Body of pancreas (tissue), 4 donors: ENCODE measurements around the gene KCTD19. TPM values are rescaled to one million over a fixed set of nuclear protein-coding genes. Genes with fewer than 3 reads are reported as not detected.
A peak's percentile ranks its signal among the peaks of the same experiment; 100 is the strongest.

Source experiments
- ATAC-seq: fragments of 150-250 bp; one replicate; pipeline ENCODE4 v1.9.1; 2016
- DNase-seq, 4 donors: peaks; one replicate each; pipeline ENCODE4 v3.0.0-alpha.2; 2019
- H3K27ac ChIP-seq, 4 donors: fragments of 200-600 bp; sonication (generic); 1 replicate in 3 of 4; 2 replicates in 1 of 4; pipeline versions ENCODE4 v1.5.1 to v1.6.1; 2016 to 2019; ENCODE audit warnings: mild to moderate bottlenecking in 1 of 4, mixed read lengths in 1 of 4, moderate library complexity in 1 of 4
- H3K27me3 ChIP-seq, 2 donors: fragments of 200-600 bp; sonication (generic); one replicate each; pipeline ENCODE4 v1.6.0; 2016; ENCODE audit warnings: mild to moderate bottlenecking in 1 of 2
- H3K36me3 ChIP-seq, 2 donors: fragments of 200-600 bp; sonication (generic); replicated peaks in 1 of 2; 2 replicates each; pipeline ENCODE4 v1.5.1; 2016; ENCODE audit warnings: low read depth in 2 of 2; ENCODE audit not compliant: insufficient read depth in 1 of 2
- H3K4me1 ChIP-seq: fragments of 200-600 bp; sonication (generic); one replicate; pipeline ENCODE4 v1.6.0; 2016
- H3K4me3 ChIP-seq, 2 donors: fragments of 200-600 bp; sonication (generic); 1 replicate in 1 of 2; 2 replicates in 1 of 2; pipeline ENCODE4 v1.5.1; 2016 to 2019
- H3K9me3 ChIP-seq, 3 donors: fragments of 200-600 bp; sonication (generic); 1 replicate in 2 of 3; 2 replicates in 1 of 3; pipeline ENCODE4 v1.5.1; 2016
- POLR2A ChIP-seq, 3 donors: fragments of 450-650 bp; IDR thresholded peaks; one replicate each; pipeline ENCODE4 v1.6.1; 2016; ENCODE audit warnings: antibody characterized with exemption in 3 of 3, mild to moderate bottlenecking in 2 of 3
- WGBS, 2 donors: methylation state at CpG; one replicate each; pipeline ENCODE4 v1.1.5; 2017; 5-methylcytosine and 5-hydroxymethylcytosine counted together
- intact Hi-C: fragments of 100-400 bp; cut with DNase I; formaldehyde crosslinking; loops from one replicate; pipeline ENCODE4 v1.15.1; 2023
- total RNA-seq, 2 donors: library from RNA; depleted of rRNA; stranded (reverse); fragments of >200 nt; gene quantifications; one replicate each; pipeline ENCODE4 v1.1.0, GENCODE V29; 2016
- TF ChIP-seq, protein P1 (sequence below), 7 experiments: fragments of 450-650 bp in 4 of 7; fragments of 200-600 bp in 3 of 7; sonication (generic) in 3 of 7; IDR thresholded peaks; one replicate each; pipeline ENCODE4 v1.5.1; 2016 to 2019; ENCODE audit warnings: antibody characterized with exemption in 7 of 7

KCTD19 gene
- total RNA-seq, 2 donors from 2014 or later: under 0.01 TPM; not detected in 1

GRCh38 chr16:67264277-67264676, 62.3 kb downstream of the KCTD19 start:
- whole genome bisulfite sequencing, 2 donors: 76 to 84% methylated on average over 7 to 9 of the region's 9 CpGs
- DNase-seq: no peak
- no peak for TF ChIP-seq POLR2A (IDR thresholded peaks at IDR 0.05)
- TF ChIP-seq, protein P1, sequence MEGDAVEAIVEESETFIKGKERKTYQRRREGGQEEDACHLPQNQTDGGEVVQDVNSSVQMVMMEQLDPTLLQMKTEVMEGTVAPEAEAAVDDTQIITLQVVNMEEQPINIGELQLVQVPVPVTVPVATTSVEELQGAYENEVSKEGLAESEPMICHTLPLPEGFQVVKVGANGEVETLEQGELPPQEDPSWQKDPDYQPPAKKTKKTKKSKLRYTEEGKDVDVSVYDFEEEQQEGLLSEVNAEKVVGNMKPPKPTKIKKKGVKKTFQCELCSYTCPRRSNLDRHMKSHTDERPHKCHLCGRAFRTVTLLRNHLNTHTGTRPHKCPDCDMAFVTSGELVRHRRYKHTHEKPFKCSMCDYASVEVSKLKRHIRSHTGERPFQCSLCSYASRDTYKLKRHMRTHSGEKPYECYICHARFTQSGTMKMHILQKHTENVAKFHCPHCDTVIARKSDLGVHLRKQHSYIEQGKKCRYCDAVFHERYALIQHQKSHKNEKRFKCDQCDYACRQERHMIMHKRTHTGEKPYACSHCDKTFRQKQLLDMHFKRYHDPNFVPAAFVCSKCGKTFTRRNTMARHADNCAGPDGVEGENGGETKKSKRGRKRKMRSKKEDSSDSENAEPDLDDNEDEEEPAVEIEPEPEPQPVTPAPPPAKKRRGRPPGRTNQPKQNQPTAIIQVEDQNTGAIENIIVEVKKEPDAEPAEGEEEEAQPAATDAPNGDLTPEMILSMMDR (IDR thresholded peaks at IDR 0.05): no peak
- Histone ChIP-seq H3K27ac (no peak overlapping the region), H3K27me3 (no peaks in the 10 kb centered on the region), H3K4me3 (no peak overlapping the region), H3K4me1 (no peaks in the 10 kb centered on the region), H3K36me3 (no peaks in the 10 kb centered on the region), H3K9me3 (no peaks in the 10 kb centered on the region)
- ATAC-seq: no peak
- intact Hi-C loops: no loop called here

DNA sequence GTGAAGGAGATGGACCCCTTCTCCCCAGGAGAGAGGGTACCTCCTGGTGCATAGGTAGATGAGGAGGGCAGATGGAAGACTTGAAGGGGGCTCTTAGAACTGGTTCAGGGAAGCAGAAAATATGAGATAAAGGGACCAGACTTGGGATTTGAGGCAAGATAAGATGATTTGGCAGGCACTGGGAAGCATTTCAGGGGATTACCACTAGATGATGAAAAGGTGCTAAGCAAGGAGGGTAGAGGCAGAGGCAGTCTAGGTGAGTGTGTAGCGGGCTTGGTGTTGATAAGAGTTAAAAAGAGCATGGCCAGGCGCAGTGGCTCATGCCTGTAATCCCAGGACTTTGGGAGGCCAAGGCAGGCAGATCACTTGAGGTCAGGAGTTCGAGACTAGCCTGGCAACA, 63.3 kb downstream of the KCTD19 start:
- intact Hi-C loops: no loop called here
- Histone ChIP-seq H3K9me3 (no peaks in the 10 kb centered on the region), H3K27me3 (no peaks in the 10 kb centered on the region), H3K27ac (no peak overlapping the region), H3K4me1 (no peaks in the 10 kb centered on the region), H3K36me3 (no peaks in the 10 kb centered on the region), H3K4me3 (no peak overlapping the region)
- TF ChIP-seq, protein P1 (IDR thresholded peaks at IDR 0.05): no peak
- no peak for TF ChIP-seq POLR2A (IDR thresholded peaks at IDR 0.05)
- DNase-seq (no peak), ATAC-seq (no peak)
- WGBS, 2 donors: 72 to 76% methylated on average over 3 of the region's 3 CpGs

- ATAC-seq (peak; percentile 62), DNase-seq (peak in 3 of 4 donors; percentile 54 to 61 (median 58))
- Histone ChIP-seq H3K36me3 (no peaks in the 10 kb centered on the region), H3K4me3 (no peak overlapping the region), H3K27me3 (no peaks in the 10 kb centered on the region), H3K27ac (no peak overlapping the region), H3K9me3 (no peaks in the 10 kb centered on the region), H3K4me1 (no peaks in the 10 kb centered on the region)
- WGBS, 2 donors: 64 to 77% methylated on average over 4 of the region's 4 CpGs
- TF ChIP-seq, protein P1 (IDR thresholded peaks at IDR 0.05): peak in 6 of 7 experiments; percentile 8 to 58 (median 48)
- no peak for TF ChIP-seq POLR2A (IDR thresholded peaks at IDR 0.05)
- intact Hi-C loops: no loop called here
Observed at GRCh38 chr16:67260426-67261063, 66.0 kb downstream of the KCTD19 start.

DNA sequence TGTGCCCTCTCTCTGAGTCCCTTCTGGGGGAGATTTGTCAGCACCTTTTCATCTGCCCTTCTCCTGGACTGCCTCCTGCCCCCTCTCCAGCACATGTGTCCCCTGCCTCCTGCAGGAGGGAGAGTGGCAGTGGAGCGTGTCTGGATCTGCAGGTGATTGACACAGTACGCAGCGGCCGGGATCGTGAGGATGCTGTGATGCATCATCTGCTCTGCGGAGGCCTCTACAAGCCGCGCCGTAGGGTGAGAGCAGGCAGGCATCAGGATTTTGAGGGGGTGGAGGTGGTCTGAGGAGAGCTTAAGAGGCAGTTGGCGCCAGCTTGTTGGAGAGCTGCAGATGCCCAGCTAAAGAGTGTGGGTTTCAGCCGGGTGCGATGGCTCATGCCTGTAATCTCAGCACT, 66.8 kb downstream of the KCTD19 start:
- intact Hi-C loops: no loop called here

More for the DNA sequence above, 66.8 kb downstream of the KCTD19 start:
- TF ChIP-seq, protein P1 (IDR thresholded peaks at IDR 0.05): no peak
- TF ChIP-seq POLR2A (IDR thresholded peaks at IDR 0.05): no peak
- no peaks in the 10 kb centered on the region for H3K36me3 ChIP-seq
- H3K9me3 ChIP-seq: no peaks in the 10 kb centered on the region
- no peaks in the 10 kb centered on the region for H3K27me3 ChIP-seq
- DNase-seq (no peak), ATAC-seq (no peak)
- 87 to 92% methylated on average over 12 of the region's 12 CpGs for WGBS, 2 donors
- H3K4me1 ChIP-seq: no peaks in the 10 kb centered on the region
- no peak overlapping the region for H3K4me3 ChIP-seq
- H3K27ac ChIP-seq: no peak overlapping the region
